HEK293 (cell line): ENCODE results near the gene MBP.

Experiments used
- CTCF ChIA-PET: fragments of 350-600 bp; formaldehyde crosslinking; extraction: SDS; loops from one replicate; lab custom pipeline; 2021; ENCODE audit warnings: antibody characterized with exemption; lab: Yijun Ruan, JAX
- POLR2A ChIA-PET: fragments of 300-600 bp; formaldehyde crosslinking; extraction: SDS; loops from one replicate; lab custom pipeline; 2020; ENCODE audit warnings: antibody characterized with exemption, inconsistent platforms; lab: Yijun Ruan, JAX
- H3K27ac ChIP-seq: fragments of 200-500 bp; sonication (Bioruptor generic); 2 replicates; pipeline ENCODE4 v1.5.1; 2014; ENCODE audit warnings: low read depth, low read length, control low read depth, inconsistent platforms; ENCODE audit errors: extremely low read depth
- H3K36me3 ChIP-seq, 2 experiments: fragments of 200-500 bp in 1 of 2; sonication (Bioruptor generic) in 1 of 2; 1 replicate in 1 of 2; 2 replicates in 1 of 2; pipeline ENCODE4 v1.5.1; 2014 to 2017; ENCODE audit warnings: inconsistent platforms in 2 of 2, low read length in 2 of 2; ENCODE audit not compliant: control insufficient read depth in 2 of 2, insufficient read depth in 1 of 2
- H3K4me1 ChIP-seq: fragments of 200-500 bp; sonication (Bioruptor generic); 2 replicates; pipeline ENCODE4 v1.5.1; 2014; ENCODE audit warnings: mild to moderate bottlenecking, low read length, inconsistent platforms; ENCODE audit not compliant: control insufficient read depth, insufficient read depth
- H3K4me3 ChIP-seq: 2 replicates; pipeline ENCODE4 v1.5.1; 2011; ENCODE audit warnings: low read depth, mild to moderate bottlenecking, control low read depth, low read length, moderate library complexity
- H3K9me3 ChIP-seq: fragments of 200-500 bp; sonication (Bioruptor generic); 2 replicates; pipeline ENCODE4 v1.5.1; 2014; ENCODE audit warnings: low read depth, low read length, inconsistent platforms; ENCODE audit not compliant: control insufficient read depth, insufficient read depth
- CTCF ChIP-seq: fragments of 450-650 bp; formaldehyde crosslinking; IDR thresholded peaks from 2 replicates; pipeline ENCODE4 v1.5.1; 2016; ENCODE audit warnings: missing biosample characterization, missing genetic modification characterization
- GLIS1 ChIP-seq: fragments of 450-650 bp; formaldehyde crosslinking; IDR thresholded peaks from 2 replicates; pipeline ENCODE4 v1.5.1; 2016; ENCODE audit warnings: missing biosample characterization, missing genetic modification characterization
- HOXC10 ChIP-seq: sonication (generic); formaldehyde crosslinking; IDR thresholded peaks from 2 replicates; pipeline ENCODE4 v1.8.1; 2023; ENCODE audit warnings: mild to moderate bottlenecking, missing genetic modification reagents
- SP7 ChIP-seq: fragments of 450-650 bp; formaldehyde crosslinking; IDR thresholded peaks from 2 replicates; pipeline ENCODE4 v1.5.1; 2016; ENCODE audit warnings: missing biosample characterization, missing genetic modification characterization
- ZBTB49 ChIP-seq: fragments of 450-650 bp; formaldehyde crosslinking; IDR thresholded peaks from 2 replicates; pipeline ENCODE4 v1.5.1; 2016; ENCODE audit warnings: missing biosample characterization, missing genetic modification characterization, low read depth
- ZBTB6 ChIP-seq: fragments of 450-650 bp; formaldehyde crosslinking; IDR thresholded peaks from 2 replicates; pipeline ENCODE4 v1.5.1; 2017; ENCODE audit warnings: missing biosample characterization, missing genetic modification characterization
- ZNF155 ChIP-seq: fragments of 450-650 bp; formaldehyde crosslinking; IDR thresholded peaks from 2 replicates; pipeline ENCODE4 v1.5.1; 2016; ENCODE audit warnings: missing biosample characterization, missing genetic modification characterization
- ZNF174 ChIP-seq: fragments of 450-650 bp; formaldehyde crosslinking; IDR thresholded peaks from 2 replicates; pipeline ENCODE4 v1.5.0; 2017; ENCODE audit warnings: missing biosample characterization, mild to moderate bottlenecking, missing genetic modification characterization
- ZNF175 ChIP-seq: fragments of 450-650 bp; formaldehyde crosslinking; IDR thresholded peaks from 2 replicates; pipeline ENCODE4 v1.5.1; 2016; ENCODE audit warnings: missing biosample characterization, missing genetic modification characterization
- ZNF37A ChIP-seq: fragments of 450-650 bp; IDR thresholded peaks from 2 replicates; pipeline ENCODE4 v1.5.1; 2018; ENCODE audit warnings: missing biosample characterization, missing genetic modification characterization
- ZNF501 ChIP-seq: fragments of 450-650 bp; formaldehyde crosslinking; IDR thresholded peaks from 2 replicates; pipeline ENCODE4 v1.5.1; 2016; ENCODE audit warnings: missing biosample characterization, missing genetic modification characterization
- ZNF513 ChIP-seq: fragments of 450-650 bp; IDR thresholded peaks from 2 replicates; pipeline ENCODE4 v1.5.1; 2018; ENCODE audit warnings: missing biosample characterization, missing genetic modification characterization
- ZNF514 ChIP-seq: fragments of 450-650 bp; formaldehyde crosslinking; IDR thresholded peaks from 2 replicates; pipeline ENCODE4 v1.5.1; 2016; ENCODE audit warnings: missing biosample characterization, missing genetic modification characterization
- ZNF596 ChIP-seq: fragments of 450-650 bp; IDR thresholded peaks from 2 replicates; pipeline ENCODE4 v1.5.0; 2018; ENCODE audit warnings: missing biosample characterization, mild to moderate bottlenecking, missing genetic modification characterization, moderate library complexity
- ZNF623 ChIP-seq: fragments of 450-650 bp; formaldehyde crosslinking; IDR thresholded peaks from 2 replicates; pipeline ENCODE4 v1.5.1; 2016; ENCODE audit warnings: missing biosample characterization, missing genetic modification characterization
- ZNF629 ChIP-seq: fragments of 450-650 bp; formaldehyde crosslinking; IDR thresholded peaks from 2 replicates; pipeline ENCODE4 v1.5.1; 2017; ENCODE audit warnings: missing biosample characterization, missing genetic modification characterization
- ZNF707 ChIP-seq: fragments of 450-650 bp; formaldehyde crosslinking; IDR thresholded peaks from 2 replicates; pipeline ENCODE4 v1.5.1; 2016; ENCODE audit warnings: missing biosample characterization, missing genetic modification characterization
- ZNF76 ChIP-seq: fragments of 450-650 bp; formaldehyde crosslinking; IDR thresholded peaks from 2 replicates; pipeline ENCODE4; 2016; ENCODE audit warnings: low read depth, missing biosample characterization, missing genetic modification characterization, borderline replicate concordance
- ZSCAN4 ChIP-seq: fragments of 450-650 bp; formaldehyde crosslinking; IDR thresholded peaks from 2 replicates; pipeline ENCODE4 v1.5.1; 2017; ENCODE audit warnings: missing biosample characterization, missing genetic modification characterization

The MBP gene

GRCh38 chr18:77151033-77151771 lies 18.6 kb upstream of the MBP start:
- H3K4me3 ChIP-seq, result no peak overlapping the region
- no peaks in the 10 kb centered on the region for H3K9me3 ChIP-seq
- no peaks in the 10 kb centered on the region for H3K4me1 ChIP-seq
- H3K27ac ChIP-seq, result no peak overlapping the region
- POLR2A ChIA-PET, result no interaction called here
- CTCF ChIA-PET, result interaction anchor here (0.6 kb wide), 1 partner anchor 152 kb away, joined by 4 read pairs; no protein-coding TSS in a partner anchor
- TF ChIP-seq ZNF623, result no peak
- TF ChIP-seq CTCF (tag by site-specific recombination), result no peak
- no peak for TF ChIP-seq ZNF37A
- no peak for TF ChIP-seq ZNF513
- no peak for TF ChIP-seq ZNF155 (tag by site-specific recombination)
- no peak for TF ChIP-seq ZNF501 (tag by site-specific recombination)
- no peak for TF ChIP-seq ZSCAN4
- TF ChIP-seq GLIS1 (tag by site-specific recombination), result no peak
- no peak for TF ChIP-seq ZNF707 (tag by site-specific recombination)
- TF ChIP-seq HOXC10 (CRISPR knock-in tag), result no peak
- no peak for TF ChIP-seq ZBTB6 (tag by site-specific recombination)
- no peak for TF ChIP-seq ZBTB49 (tag by site-specific recombination)
- no peak for TF ChIP-seq ZNF629 (tag by site-specific recombination)
- TF ChIP-seq SP7 (tag by site-specific recombination), result no peak
- no peak for TF ChIP-seq ZNF596 (tag by site-specific recombination)
- TF ChIP-seq ZNF514 (tag by site-specific recombination), result no peak
- TF ChIP-seq ZNF175 (tag by site-specific recombination), result no peak
- no peak for TF ChIP-seq ZNF76 (tag by site-specific recombination)
- no peak for TF ChIP-seq ZNF174 (tag by site-specific recombination)
- no peaks in the 10 kb centered on the region for H3K36me3 ChIP-seq
